Measurements from ENCODE around the gene PRM1.

The PRM1 gene

GRCh38 chr16:11245222-11245737, 35.9 kb downstream of the PRM1 start:
- no peaks in the 10 kb centered on the region for H3K4me1 ChIP-seq (ENCODE audit: control insufficient read depth in 5 of 5, insufficient read depth in 5 of 5, low read length in 5 of 5)
- no peak overlapping the region for H3K9ac ChIP-seq (ENCODE audit: low read length in 5 of 5)
- H3K9me3 ChIP-seq (ENCODE audit: control insufficient read depth in 5 of 5, low read length in 5 of 5) = no peaks in the 10 kb centered on the region
- no peaks in the 10 kb centered on the region for H3K27me3 ChIP-seq (ENCODE audit: control insufficient read depth in 5 of 5, insufficient read depth in 4 of 5, low read length in 5 of 5)
- H3K27ac ChIP-seq (ENCODE audit: low read depth, low read length) = no peak overlapping the region
- H3K36me3 ChIP-seq (ENCODE audit: control insufficient read depth in 5 of 5, insufficient read depth in 5 of 5, low read length in 5 of 5) = no peaks in the 10 kb centered on the region
- no peak overlapping the region for H3K4me3 ChIP-seq (ENCODE audit: low read depth in 1 of 5, low read length in 5 of 5)

- Histone ChIP-seq H3K27ac (ENCODE audit: low read depth, low read length) (no peak overlapping the region), H3K9me3 (ENCODE audit: control insufficient read depth in 5 of 5, low read length in 5 of 5) (peaks cover 0 to 2% (median 0%) of the 10 kb centered on the region in 5 donors), H3K27me3 (ENCODE audit: control insufficient read depth in 5 of 5, insufficient read depth in 4 of 5, low read length in 5 of 5) (no peaks in the 10 kb centered on the region), H3K4me3 (ENCODE audit: low read depth in 1 of 5, low read length in 5 of 5) (no peak overlapping the region), H3K36me3 (ENCODE audit: control insufficient read depth in 5 of 5, insufficient read depth in 5 of 5, low read length in 5 of 5) (no peaks in the 10 kb centered on the region), H3K9ac (ENCODE audit: low read length in 5 of 5) (no peak overlapping the region), H3K4me1 (ENCODE audit: control insufficient read depth in 5 of 5, insufficient read depth in 5 of 5, low read length in 5 of 5) (no peaks in the 10 kb centered on the region)
These were observed 38.5 kb downstream of the PRM1 start for GRCh38 chr16:11242658-11243057.

GRCh38 chr16:11241480-11242204, 39.5 kb downstream of the PRM1 start:
- H3K4me1 ChIP-seq (ENCODE audit: control insufficient read depth in 5 of 5, insufficient read depth in 5 of 5, low read length in 5 of 5) = no peaks in the 10 kb centered on the region
- no peak overlapping the region for H3K9ac ChIP-seq (ENCODE audit: low read length in 5 of 5)
- peaks cover 0 to 2% (median 0%) of the 10 kb centered on the region in 5 donors for H3K9me3 ChIP-seq (ENCODE audit: control insufficient read depth in 5 of 5, low read length in 5 of 5)
- no peak overlapping the region for H3K27ac ChIP-seq (ENCODE audit: low read depth, low read length)
- no peaks in the 10 kb centered on the region for H3K36me3 ChIP-seq (ENCODE audit: control insufficient read depth in 5 of 5, insufficient read depth in 5 of 5, low read length in 5 of 5)
- H3K4me3 ChIP-seq (ENCODE audit: low read depth in 1 of 5, low read length in 5 of 5) = no peak overlapping the region
- no peaks in the 10 kb centered on the region for H3K27me3 ChIP-seq (ENCODE audit: control insufficient read depth in 5 of 5, insufficient read depth in 4 of 5, low read length in 5 of 5)

GRCh38 chr16:11240636-11241473, 40.3 kb downstream of the PRM1 start:
- H3K4me1 ChIP-seq (ENCODE audit: control insufficient read depth in 5 of 5, insufficient read depth in 5 of 5, low read length in 5 of 5) = no peaks in the 10 kb centered on the region
- peaks cover 0 to 2% (median 0%) of the 10 kb centered on the region in 5 donors for H3K9me3 ChIP-seq (ENCODE audit: control insufficient read depth in 5 of 5, low read length in 5 of 5)
- no peak overlapping the region for H3K27ac ChIP-seq (ENCODE audit: low read depth, low read length)
- no peaks in the 10 kb centered on the region for H3K36me3 ChIP-seq (ENCODE audit: control insufficient read depth in 5 of 5, insufficient read depth in 5 of 5, low read length in 5 of 5)
- no peak overlapping the region for H3K4me3 ChIP-seq (ENCODE audit: low read depth in 1 of 5, low read length in 5 of 5)
- H3K9ac ChIP-seq (ENCODE audit: low read length in 5 of 5) = no peak overlapping the region
- H3K27me3 ChIP-seq (ENCODE audit: control insufficient read depth in 5 of 5, insufficient read depth in 4 of 5, low read length in 5 of 5) = no peaks in the 10 kb centered on the region

GRCh38 chr16:11239644-11240632, 41.2 kb downstream of the PRM1 start:
- Histone ChIP-seq H3K36me3 (ENCODE audit: control insufficient read depth in 5 of 5, insufficient read depth in 5 of 5, low read length in 5 of 5) (no peaks in the 10 kb centered on the region), H3K27ac (ENCODE audit: low read depth, low read length) (no peak overlapping the region), H3K4me3 (ENCODE audit: low read depth in 1 of 5, low read length in 5 of 5) (no peak overlapping the region), H3K9ac (ENCODE audit: low read length in 5 of 5) (no peak overlapping the region), H3K4me1 (ENCODE audit: control insufficient read depth in 5 of 5, insufficient read depth in 5 of 5, low read length in 5 of 5) (no peaks in the 10 kb centered on the region), H3K27me3 (ENCODE audit: control insufficient read depth in 5 of 5, insufficient read depth in 4 of 5, low read length in 5 of 5) (no peaks in the 10 kb centered on the region), H3K9me3 (ENCODE audit: control insufficient read depth in 5 of 5, low read length in 5 of 5) (peaks cover 0 to 2% (median 0%) of the 10 kb centered on the region in 5 donors)

- Histone ChIP-seq H3K9ac (ENCODE audit: low read length in 5 of 5) (no peak overlapping the region), H3K4me1 (ENCODE audit: control insufficient read depth in 5 of 5, insufficient read depth in 5 of 5, low read length in 5 of 5) (no peaks in the 10 kb centered on the region), H3K9me3 (ENCODE audit: control insufficient read depth in 5 of 5, low read length in 5 of 5) (peaks cover 0 to 2% (median 0%) of the 10 kb centered on the region in 5 donors), H3K27ac (ENCODE audit: low read depth, low read length) (no peak overlapping the region), H3K36me3 (ENCODE audit: control insufficient read depth in 5 of 5, insufficient read depth in 5 of 5, low read length in 5 of 5) (no peaks in the 10 kb centered on the region), H3K4me3 (ENCODE audit: low read depth in 1 of 5, low read length in 5 of 5) (no peak overlapping the region), H3K27me3 (ENCODE audit: control insufficient read depth in 5 of 5, insufficient read depth in 4 of 5, low read length in 5 of 5) (no peaks in the 10 kb centered on the region)
These were observed 42.6 kb downstream of the PRM1 start for GRCh38 chr16:11238272-11239202.

GRCh38 chr16:11236461-11237254, 44.5 kb downstream of the PRM1 start:
- no peak overlapping the region for H3K27ac ChIP-seq (ENCODE audit: low read depth, low read length)
- H3K4me3 ChIP-seq (ENCODE audit: low read depth in 1 of 5, low read length in 5 of 5) = no peak overlapping the region
- H3K4me1 ChIP-seq (ENCODE audit: control insufficient read depth in 5 of 5, insufficient read depth in 5 of 5, low read length in 5 of 5) = peaks cover 0 to 9% (median 0%) of the 10 kb centered on the region in 5 donors
- no peak overlapping the region for H3K9ac ChIP-seq (ENCODE audit: low read length in 5 of 5)
- H3K27me3 ChIP-seq (ENCODE audit: control insufficient read depth in 5 of 5, insufficient read depth in 4 of 5, low read length in 5 of 5) = peaks cover 0 to 7% (median 3%) of the 10 kb centered on the region in 5 donors
- peaks cover 0 to 2% (median 0%) of the 10 kb centered on the region in 5 donors for H3K9me3 ChIP-seq (ENCODE audit: control insufficient read depth in 5 of 5, low read length in 5 of 5)
- no peaks in the 10 kb centered on the region for H3K36me3 ChIP-seq (ENCODE audit: control insufficient read depth in 5 of 5, insufficient read depth in 5 of 5, low read length in 5 of 5)

- Histone ChIP-seq H3K4me3 (ENCODE audit: low read depth in 1 of 5, low read length in 5 of 5) (no peak overlapping the region), H3K36me3 (ENCODE audit: control insufficient read depth in 5 of 5, insufficient read depth in 5 of 5, low read length in 5 of 5) (no peaks in the 10 kb centered on the region), H3K9ac (ENCODE audit: low read length in 5 of 5) (no peak overlapping the region), H3K27me3 (ENCODE audit: control insufficient read depth in 5 of 5, insufficient read depth in 4 of 5, low read length in 5 of 5) (peaks cover 0 to 7% (median 3%) of the 10 kb centered on the region in 5 donors), H3K9me3 (ENCODE audit: control insufficient read depth in 5 of 5, low read length in 5 of 5) (peaks cover 0 to 2% (median 0%) of the 10 kb centered on the region in 5 donors), H3K27ac (ENCODE audit: low read depth, low read length) (no peak overlapping the region), H3K4me1 (ENCODE audit: control insufficient read depth in 5 of 5, insufficient read depth in 5 of 5, low read length in 5 of 5) (peaks cover 0 to 9% (median 0%) of the 10 kb centered on the region in 5 donors)
These were observed 45.5 kb downstream of the PRM1 start for GRCh38 chr16:11235703-11235991.
